ENCODE data around the gene KRT6C.

- TF ChIP-seq CTCF (IDR thresholded peaks at IDR 0.05) = no peak
- TF ChIP-seq POLR2A (IDR thresholded peaks at IDR 0.05) = no peak
These were observed 25.3 kb upstream of the KRT6C start for GRCh38 chr12:52498946-52499345.
